Hepatocyte (in vitro differentiated cells): ENCODE data around the gene MAPK14.

Experiments used
- EZH2 ChIP-seq: fragments of 200-600 bp; sonication (generic); IDR thresholded peaks from 2 replicates; pipeline ENCODE4 v1.6.1; 2016; ENCODE audit warnings: antibody characterized with exemption, mild to moderate bottlenecking, borderline replicate concordance
- TF ChIP-seq, protein P1 (sequence below): fragments of 200-600 bp; sonication (generic); IDR thresholded peaks from 2 replicates; pipeline ENCODE4 v1.5.1; 2016; ENCODE audit warnings: antibody characterized with exemption, mild to moderate bottlenecking; ENCODE audit not compliant: poor library complexity

DNA sequence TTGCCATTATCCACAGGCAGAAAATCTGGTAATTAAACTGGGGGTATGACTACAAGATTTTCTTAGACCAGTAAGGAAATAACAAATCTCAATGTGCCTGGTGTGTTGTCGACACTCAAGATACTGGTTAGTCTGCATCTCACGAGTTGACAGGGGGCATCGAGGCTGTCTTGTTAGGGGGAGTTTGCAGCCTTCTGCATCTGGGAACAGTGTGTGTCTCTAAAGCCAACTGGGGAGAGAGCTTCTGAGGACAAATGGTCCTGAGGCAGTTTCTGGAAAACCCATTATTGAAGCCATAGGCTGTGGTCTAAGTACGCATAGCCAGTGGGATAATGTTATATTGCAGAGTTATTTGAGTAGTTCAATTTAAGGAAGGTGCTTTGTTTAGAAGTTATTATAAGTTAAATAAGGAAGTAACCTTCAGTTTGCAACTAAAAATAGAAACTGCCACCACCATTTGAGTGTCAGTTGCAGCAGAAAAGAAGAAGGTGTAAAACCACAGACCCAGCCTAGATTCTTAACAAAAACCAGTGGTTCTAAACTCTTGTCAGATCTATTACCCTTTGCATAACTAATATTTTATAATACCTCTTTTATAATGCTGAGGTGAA is 87.3 kb downstream of the MAPK14 start:
- no peak for TF ChIP-seq EZH2
- TF ChIP-seq, protein P1, sequence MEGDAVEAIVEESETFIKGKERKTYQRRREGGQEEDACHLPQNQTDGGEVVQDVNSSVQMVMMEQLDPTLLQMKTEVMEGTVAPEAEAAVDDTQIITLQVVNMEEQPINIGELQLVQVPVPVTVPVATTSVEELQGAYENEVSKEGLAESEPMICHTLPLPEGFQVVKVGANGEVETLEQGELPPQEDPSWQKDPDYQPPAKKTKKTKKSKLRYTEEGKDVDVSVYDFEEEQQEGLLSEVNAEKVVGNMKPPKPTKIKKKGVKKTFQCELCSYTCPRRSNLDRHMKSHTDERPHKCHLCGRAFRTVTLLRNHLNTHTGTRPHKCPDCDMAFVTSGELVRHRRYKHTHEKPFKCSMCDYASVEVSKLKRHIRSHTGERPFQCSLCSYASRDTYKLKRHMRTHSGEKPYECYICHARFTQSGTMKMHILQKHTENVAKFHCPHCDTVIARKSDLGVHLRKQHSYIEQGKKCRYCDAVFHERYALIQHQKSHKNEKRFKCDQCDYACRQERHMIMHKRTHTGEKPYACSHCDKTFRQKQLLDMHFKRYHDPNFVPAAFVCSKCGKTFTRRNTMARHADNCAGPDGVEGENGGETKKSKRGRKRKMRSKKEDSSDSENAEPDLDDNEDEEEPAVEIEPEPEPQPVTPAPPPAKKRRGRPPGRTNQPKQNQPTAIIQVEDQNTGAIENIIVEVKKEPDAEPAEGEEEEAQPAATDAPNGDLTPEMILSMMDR = no peak
